Sigmoid colon (tissue), 7 donors: ENCODE results near the gene PEX14. TPM values are rescaled to one million over a fixed set of nuclear protein-coding genes. Genes with fewer than 3 reads are reported as not detected.

Source experiments
- DNase-seq: peaks from one replicate; pipeline ENCODE4 v3.0.0-alpha.2; 2019
- H3K27ac ChIP-seq, 4 donors: fragments of 200-600 bp; sonication (generic); one replicate each; pipeline ENCODE4 v1.5.1; 2016 to 2019; ENCODE audit warnings: mild to moderate bottlenecking in 1 of 4
- H3K27me3 ChIP-seq, 3 donors: fragments of 200-600 bp; sonication (generic); one replicate each; pipeline ENCODE4 v1.5.1; 2019; ENCODE audit warnings: mild to moderate bottlenecking in 1 of 3
- H3K36me3 ChIP-seq, 4 donors: fragments of 200-600 bp; sonication (generic); one replicate each; pipeline ENCODE4 v1.5.1; 2016 to 2019
- H3K4me1 ChIP-seq, 4 donors: fragments of 200-600 bp; sonication (generic); one replicate each; pipeline ENCODE4 v1.5.1; 2017 to 2019
- H3K4me3 ChIP-seq, 4 donors: fragments of 200-600 bp; sonication (generic); one replicate each; pipeline ENCODE4 v1.5.1; 2017 to 2019; ENCODE audit warnings: mild to moderate bottlenecking in 2 of 4, moderate library complexity in 1 of 4
- H3K9me3 ChIP-seq, 4 donors: fragments of 200-600 bp in 3 of 4; sonication (generic) in 3 of 4; one replicate each; pipeline versions ENCODE4 v1.5.1 to v1.6.1; 2013 to 2019
- EP300 ChIP-seq, 4 donors: sonication (generic); formaldehyde crosslinking; IDR thresholded peaks; one replicate each; pipeline ENCODE4 v1.6.1; 2017; ENCODE audit warnings: antibody characterized with exemption in 4 of 4
- POLR2A ChIP-seq, 2 donors: fragments of 450-650 bp; IDR thresholded peaks; one replicate each; pipeline ENCODE4 v1.6.1; 2016; ENCODE audit warnings: antibody characterized with exemption in 2 of 2, mild to moderate bottlenecking in 2 of 2, moderate library complexity in 2 of 2
- POLR2AphosphoS5 ChIP-seq, 4 donors: sonication (generic); formaldehyde crosslinking; IDR thresholded peaks; one replicate each; pipeline ENCODE4 v1.6.1; 2017; ENCODE audit warnings: antibody characterized with exemption in 4 of 4
- WGBS, 2 donors: extraction: QIAGEN DNeasy Blood & Tissue Kit; methylation state at CpG; one replicate each; pipeline ENCODE4 v1.1.7; 2013; 5-methylcytosine and 5-hydroxymethylcytosine counted together
- intact Hi-C: fragments of 100-400 bp; cut with DNase I; formaldehyde crosslinking; loops from one replicate; pipeline ENCODE4 v1.15.1; 2023
- polyA plus RNA-seq, 3 donors: library from polyadenylated mRNA; stranded (reverse); fragments of 200-250 nt; gene quantifications; one replicate each; pipeline ENCODE4 v1.2.3, GENCODE V29; 2013
- total RNA-seq, 4 donors: library from RNA; depleted of rRNA; stranded (reverse); fragments of >200 nt; gene quantifications; one replicate each; pipeline ENCODE4 v1.1.0, GENCODE V29; 2016
- TF ChIP-seq, protein P1 (sequence below), 4 experiments: fragments of 450-650 bp in 3 of 4; fragments of 200-600 bp in 1 of 4; IDR thresholded peaks; one replicate each; pipeline ENCODE4 v1.5.1; 2016 to 2019; ENCODE audit warnings: antibody characterized with exemption in 4 of 4, mild to moderate bottlenecking in 3 of 4, moderate library complexity in 2 of 4
- donor health status: healthy with polysubstance abuse.
- donor health status: Bipolar disorder and iron deficiency.
- donor health status: healthy.

PEX14 gene
- total and polyA plus RNA-seq, 7 donors, result 8.3 to 23.3 (median 14.4) TPM

DNA sequence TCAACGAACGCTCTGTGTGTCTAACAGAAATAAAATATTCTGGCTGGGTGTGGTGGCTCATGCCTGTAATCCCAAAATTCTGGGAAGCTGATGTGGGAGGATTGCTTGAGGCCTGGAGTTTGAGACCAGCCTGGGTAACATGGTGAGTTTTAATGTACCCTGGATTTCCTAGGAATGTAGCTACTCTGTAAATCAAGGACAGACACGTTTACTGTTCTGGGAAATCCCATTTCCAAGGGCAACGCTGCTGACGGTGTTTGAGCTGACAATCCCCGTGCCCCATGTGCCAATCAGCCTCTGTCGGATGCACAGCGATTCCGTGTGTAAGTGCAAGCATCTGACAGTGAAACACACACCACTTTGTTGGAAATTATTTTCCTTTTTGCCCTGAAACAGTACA, 16.9 kb upstream of the PEX14 start:
- intact Hi-C loops, result no loop called here
- Histone ChIP-seq H3K27ac (no peak overlapping the region), H3K9me3 (no peaks in the 10 kb centered on the region), H3K4me1 (no peaks in the 10 kb centered on the region), H3K27me3 (no peaks in the 10 kb centered on the region), H3K4me3 (no peak overlapping the region), H3K36me3 (peaks cover 7 to 20% (median 17%) of the 10 kb centered on the region in 4 donors)
- no peak for DNase-seq
- TF ChIP-seq, protein P1, sequence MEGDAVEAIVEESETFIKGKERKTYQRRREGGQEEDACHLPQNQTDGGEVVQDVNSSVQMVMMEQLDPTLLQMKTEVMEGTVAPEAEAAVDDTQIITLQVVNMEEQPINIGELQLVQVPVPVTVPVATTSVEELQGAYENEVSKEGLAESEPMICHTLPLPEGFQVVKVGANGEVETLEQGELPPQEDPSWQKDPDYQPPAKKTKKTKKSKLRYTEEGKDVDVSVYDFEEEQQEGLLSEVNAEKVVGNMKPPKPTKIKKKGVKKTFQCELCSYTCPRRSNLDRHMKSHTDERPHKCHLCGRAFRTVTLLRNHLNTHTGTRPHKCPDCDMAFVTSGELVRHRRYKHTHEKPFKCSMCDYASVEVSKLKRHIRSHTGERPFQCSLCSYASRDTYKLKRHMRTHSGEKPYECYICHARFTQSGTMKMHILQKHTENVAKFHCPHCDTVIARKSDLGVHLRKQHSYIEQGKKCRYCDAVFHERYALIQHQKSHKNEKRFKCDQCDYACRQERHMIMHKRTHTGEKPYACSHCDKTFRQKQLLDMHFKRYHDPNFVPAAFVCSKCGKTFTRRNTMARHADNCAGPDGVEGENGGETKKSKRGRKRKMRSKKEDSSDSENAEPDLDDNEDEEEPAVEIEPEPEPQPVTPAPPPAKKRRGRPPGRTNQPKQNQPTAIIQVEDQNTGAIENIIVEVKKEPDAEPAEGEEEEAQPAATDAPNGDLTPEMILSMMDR (IDR thresholded peaks at IDR 0.05), result no peak
- no peak for TF ChIP-seq EP300 (IDR thresholded peaks at IDR 0.05)
- no peak for TF ChIP-seq POLR2AphosphoS5 (IDR thresholded peaks at IDR 0.05)
- no peak for TF ChIP-seq POLR2A (IDR thresholded peaks at IDR 0.05)
- WGBS, 2 donors, result 78 to 82% methylated on average over 9 of the region's 9 CpGs

GRCh38 chr1:10459184-10459583, 15.6 kb upstream of the PEX14 start:
- H3K36me3 ChIP-seq, result peaks cover 14 to 33% (median 22%) of the 10 kb centered on the region in 4 donors
- no peak overlapping the region for H3K4me3 ChIP-seq
- intact Hi-C loops, result no loop called here
- H3K4me1 ChIP-seq, result no peaks in the 10 kb centered on the region
- H3K9me3 ChIP-seq, result no peaks in the 10 kb centered on the region
- H3K27ac ChIP-seq, result no peak overlapping the region
- no peaks in the 10 kb centered on the region for H3K27me3 ChIP-seq
- DNase-seq, result no peak
- TF ChIP-seq POLR2AphosphoS5 (IDR thresholded peaks at IDR 0.05) (no peak), POLR2A (IDR thresholded peaks at IDR 0.05) (no peak), EP300 (IDR thresholded peaks at IDR 0.05) (no peak)
- TF ChIP-seq, protein P1 (IDR thresholded peaks at IDR 0.05), result no peak
- 44 to 67% methylated on average over 3 of the region's 3 CpGs for WGBS, 2 donors

- Histone ChIP-seq H3K27me3 (no peaks in the 10 kb centered on the region), H3K27ac (no peak overlapping the region), H3K9me3 (no peaks in the 10 kb centered on the region), H3K4me3 (no peak overlapping the region), H3K4me1 (peaks cover 0 to 11% (median 10%) of the 10 kb centered on the region in 4 donors), H3K36me3 (peaks cover 15 to 75% (median 44%) of the 10 kb centered on the region in 4 donors)
- no peak for DNase-seq
- intact Hi-C loops, result no loop called here
- TF ChIP-seq POLR2AphosphoS5 (IDR thresholded peaks at IDR 0.05), result no peak
- TF ChIP-seq EP300 (IDR thresholded peaks at IDR 0.05), result no peak
- TF ChIP-seq, protein P1 (IDR thresholded peaks at IDR 0.05), result no peak
- no peak for TF ChIP-seq POLR2A (IDR thresholded peaks at IDR 0.05)
- 93 to 98% methylated on average over 2 of the region's 2 CpGs for WGBS, 2 donors
Measured at GRCh38 chr1:10467078-10467477, 7.7 kb upstream of the PEX14 start.

- no peak for DNase-seq
- H3K4me1 ChIP-seq, result peaks cover 0 to 21% (median 17%) of the 10 kb centered on the region in 4 donors
- intact Hi-C loops, result no loop called here
- no peaks in the 10 kb centered on the region for H3K27me3 ChIP-seq
- H3K27ac ChIP-seq, result no peak overlapping the region
- H3K9me3 ChIP-seq, result no peaks in the 10 kb centered on the region
- 97 to 98% methylated on average over 4 of the region's 4 CpGs for WGBS, 2 donors
- no peak for TF ChIP-seq POLR2A (IDR thresholded peaks at IDR 0.05)
- no peak for TF ChIP-seq EP300 (IDR thresholded peaks at IDR 0.05)
- no peak for TF ChIP-seq POLR2AphosphoS5 (IDR thresholded peaks at IDR 0.05)
- TF ChIP-seq, protein P1 (IDR thresholded peaks at IDR 0.05), result no peak
- peaks cover 0 to 45% (median 20%) of the 10 kb centered on the region in 4 donors for H3K36me3 ChIP-seq
- H3K4me3 ChIP-seq, result no peak overlapping the region
Measured at GRCh38 chr1:10470043-10470442, 4.7 kb upstream of the PEX14 start.
